ENCODE data around the gene FUOM. TPM values are rescaled to one million over a fixed set of nuclear protein-coding genes. Genes with fewer than 3 reads are reported as not detected.

The FUOM gene
- total and polyA plus RNA-seq, 2 of the 4 experiments (the other 2 are of a cell fraction) = 26.3 to 52.8 TPM

DNA sequence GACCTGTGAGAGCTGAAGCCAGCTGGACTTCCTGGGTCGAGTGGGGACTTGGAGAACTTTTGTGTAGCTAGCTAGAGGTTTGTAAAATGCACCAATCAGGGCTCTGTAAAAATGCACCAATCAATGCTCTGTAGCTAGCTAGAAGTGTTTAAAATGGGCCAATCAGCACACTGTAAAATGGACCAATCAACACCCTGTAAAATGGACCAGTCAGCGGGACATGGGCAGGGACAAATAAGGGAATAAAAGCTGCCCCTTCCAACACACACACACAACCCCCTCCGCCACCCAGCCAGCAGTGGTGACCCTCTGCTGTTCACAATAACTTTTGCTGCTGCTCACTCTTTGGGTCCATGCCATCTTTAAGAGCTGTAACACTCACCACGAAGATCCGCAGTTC is 42.0 kb downstream of the FUOM start:
- Histone ChIP-seq H3K56ac (ENCODE audit: extremely low read depth, insufficient read depth, low read length) (no peak overlapping the region), H4K8ac (ENCODE audit: low read depth in 2 of 2, low read length in 2 of 2) (no peak overlapping the region), H2BK120ac (ENCODE audit: low read depth, low read length) (no peak overlapping the region), H2BK5ac (ENCODE audit: low read depth, low read length, poor library complexity, severe bottlenecking) (no peak overlapping the region), H4K20me1 (ENCODE audit: insufficient read depth, low read length) (no peaks in the 10 kb centered on the region), H3K27me3 (ENCODE audit: control insufficient read depth, insufficient read depth, low read length) (no peaks in the 10 kb centered on the region; the same call in 1 of the 2 replicates), H3K4me1 (ENCODE audit: control insufficient read depth, insufficient read depth, low read length) (no peaks in the 10 kb centered on the region), H3K23ac (ENCODE audit: low read depth, low read length) (no peak overlapping the region), H3K9ac (ENCODE audit: low read depth, low read length) (no peak overlapping the region), H4K5ac (ENCODE audit: low read depth, low read length) (no peak overlapping the region), H3K9me3 (ENCODE audit: control insufficient read depth, insufficient read depth, low read length) (no peaks in the 10 kb centered on the region), H2AK5ac (ENCODE audit: low read depth, low read length) (no peak overlapping the region), H3K36me3 (ENCODE audit: control insufficient read depth, insufficient read depth, low read length) (peaks cover 8% of the 10 kb centered on the region; the same call in 1 of the 2 replicates), H3K14ac (replicated peaks; ENCODE audit: low read depth, low read length) (no peak overlapping the region), H3K18ac (ENCODE audit: low read depth, low read length) (no peak overlapping the region), H3K4me3 (ENCODE audit: insufficient read depth, low read depth, low read length) (no peak overlapping the region), H3K9me1 (ENCODE audit: insufficient read depth, low read length) (peaks cover 3% of the 10 kb centered on the region; the same call in 1 of the 2 replicates), H2BK15ac (ENCODE audit: low read depth, low read length) (no peak overlapping the region), H3K4ac (ENCODE audit: low read depth, low read length) (no peak overlapping the region), H3K79me1 (ENCODE audit: low read depth in 1 of 2, low read length in 2 of 2) (no peaks in the 10 kb centered on the region), H2BK20ac (ENCODE audit: low read depth, low read length) (no peak overlapping the region), H4K91ac (ENCODE audit: insufficient read depth, low read depth, low read length) (no peak overlapping the region), H3K27ac (ENCODE audit: insufficient read depth, low read length) (no peak overlapping the region), H2AK9ac (replicated peaks; ENCODE audit: low read depth, low read length, poor library complexity) (no peak overlapping the region), H2AFZ (replicated peaks; ENCODE audit: low read length, poor library complexity) (no peak overlapping the region), H3K4me2 (ENCODE audit: low read depth, low read length) (no peak overlapping the region)
- TF ChIP-seq NFE2L2 (IDR thresholded peaks at IDR 0.05; ENCODE audit: low read depth, low read length) (no peak), MAFK (IDR thresholded peaks at IDR 0.05; ENCODE audit: low read depth, low read length) (no peak), MAZ (IDR thresholded peaks at IDR 0.05; ENCODE audit: borderline replicate concordance, low read depth, low read length) (no peak), RFX5 (IDR thresholded peaks at IDR 0.05; ENCODE audit: low read depth, low read length) (no peak), MXI1 (IDR thresholded peaks at IDR 0.05; ENCODE audit: borderline replicate concordance, low read depth, low read length) (no peak)
- TF ChIP-seq, protein P1, sequence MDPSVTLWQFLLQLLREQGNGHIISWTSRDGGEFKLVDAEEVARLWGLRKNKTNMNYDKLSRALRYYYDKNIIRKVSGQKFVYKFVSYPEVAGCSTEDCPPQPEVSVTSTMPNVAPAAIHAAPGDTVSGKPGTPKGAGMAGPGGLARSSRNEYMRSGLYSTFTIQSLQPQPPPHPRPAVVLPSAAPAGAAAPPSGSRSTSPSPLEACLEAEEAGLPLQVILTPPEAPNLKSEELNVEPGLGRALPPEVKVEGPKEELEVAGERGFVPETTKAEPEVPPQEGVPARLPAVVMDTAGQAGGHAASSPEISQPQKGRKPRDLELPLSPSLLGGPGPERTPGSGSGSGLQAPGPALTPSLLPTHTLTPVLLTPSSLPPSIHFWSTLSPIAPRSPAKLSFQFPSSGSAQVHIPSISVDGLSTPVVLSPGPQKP (IDR thresholded peaks at IDR 0.05; ENCODE audit: borderline replicate concordance, low read depth, low read length) = no peak
- no peak for DNase-seq
- no TSS peak for BruUV-seq (replicated peaks)
- dilution Hi-C loops (cut with HindIII; ENCODE audit: low sequenced_read_pairs, unreplicated experiment) (no loop called here), in situ Hi-C loops (cut with MboI; ENCODE audit: low sequenced_read_pairs) (no loop called here), intact Hi-C loops (cut with micrococcal nuclease) (no loop called here)
- ChIA-PET CTCF (interaction anchor here (0.6 kb wide), 1 partner anchor 144 kb away, joined by 10 read pairs; no protein-coding TSS in a partner anchor), POLR2A (ENCODE audit: unreplicated experiment) (no interaction called here)
- 89% methylated on average over 5 of the region's 5 CpGs; no CpG with 5 or more reads in 1 of the 2 experiments for WGBS, 2 experiments (ENCODE audit: extremely low coverage in 2 of 2, insufficient read length in 1 of 2)
- no peak for ATAC-seq (ENCODE audit: low read depth)
